HG02588 (cell line): ENCODE data around the gene GNAS-AS1.

Source experiments
- ATAC-seq: cut with Tn5 transposase; IDR thresholded peaks from one replicate; pipeline ENCODE4 v1.9.1; 2021; ENCODE audit warnings: mild to moderate bottlenecking, moderate library complexity; ENCODE audit not compliant: unreplicated experiment

Gene GNAS-AS1

GRCh38 chr20:58787211-58788005 lies 63.3 kb downstream of the GNAS-AS1 start:
- no peak for ATAC-seq

- no peak for ATAC-seq
Measured at GRCh38 chr20:58784321-58785074, 66.2 kb downstream of the GNAS-AS1 start.

GRCh38 chr20:58783511-58784011 lies 67.1 kb downstream of the GNAS-AS1 start:
- no peak for ATAC-seq

DNA sequence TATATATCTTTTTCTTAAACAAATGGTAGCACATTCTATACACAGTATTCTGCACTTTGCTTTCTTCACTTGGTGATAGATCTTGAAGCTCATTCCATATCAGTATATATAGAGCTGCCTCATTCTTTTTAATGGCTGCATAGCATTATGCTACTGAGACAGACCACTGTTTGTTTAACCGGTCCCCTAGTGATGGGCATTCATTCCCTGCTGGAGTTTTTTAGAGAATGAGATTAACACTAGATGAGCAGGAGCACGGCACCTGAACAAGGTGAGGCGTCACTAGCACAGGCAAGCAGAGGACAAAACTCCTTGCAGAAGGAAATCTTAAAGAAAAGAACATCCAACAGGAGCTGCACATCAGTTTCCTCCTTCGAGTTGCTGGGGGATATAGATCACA lies 69.6 kb downstream of the GNAS-AS1 start:
- ATAC-seq, result no peak

DNA sequence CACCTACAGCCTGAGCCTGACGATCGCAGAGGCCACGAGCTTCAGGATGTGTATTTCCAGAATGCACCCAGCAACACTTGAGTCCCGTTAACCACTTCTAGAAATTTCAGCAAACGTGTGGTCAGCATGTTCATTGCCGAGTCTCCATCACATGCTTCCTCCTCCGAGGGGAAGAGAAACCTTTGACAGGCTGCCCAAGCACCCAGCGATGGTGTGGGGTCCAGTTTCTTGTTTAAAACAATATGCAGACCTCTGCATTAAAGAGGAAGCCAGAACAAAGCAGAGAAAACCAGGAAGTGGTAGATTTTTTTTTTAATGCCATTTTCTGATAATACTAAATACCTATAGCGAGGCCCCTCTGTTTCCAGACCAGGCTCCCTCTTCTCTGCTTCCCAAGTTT lies 71.9 kb downstream of the GNAS-AS1 start:
- ATAC-seq, result no peak

GRCh38 chr20:58777657-58778056 lies 73.0 kb downstream of the GNAS-AS1 start:
- ATAC-seq, result no peak

DNA sequence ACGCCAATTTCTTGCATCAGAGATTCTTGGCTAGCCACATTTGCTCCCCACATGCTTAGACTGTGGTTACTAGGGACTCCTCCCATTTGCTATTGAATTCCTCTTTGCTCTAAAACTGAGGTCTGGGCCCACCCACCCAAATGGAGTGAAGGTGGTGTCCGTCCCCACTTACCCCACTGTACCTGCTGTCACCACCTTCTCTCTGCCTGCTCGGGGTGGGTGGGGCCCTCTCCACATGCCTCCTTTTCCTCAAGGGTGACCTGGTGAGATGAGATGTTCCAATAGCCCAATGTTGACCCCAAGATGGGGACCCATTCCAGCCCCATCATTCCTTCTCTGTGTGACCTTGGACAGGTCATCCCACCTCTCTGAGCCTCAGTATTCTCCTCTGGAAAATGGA lies 74.6 kb downstream of the GNAS-AS1 start:
- ATAC-seq, result no peak

- ATAC-seq, result no peak
Measured at GRCh38 chr20:58775371-58775770, 75.3 kb downstream of the GNAS-AS1 start.

- no peak for ATAC-seq
Measured at GRCh38 chr20:58774667-58775263, 75.9 kb downstream of the GNAS-AS1 start.

- ATAC-seq, result no peak
Measured at GRCh38 chr20:58774214-58774613, 76.5 kb downstream of the GNAS-AS1 start.

- ATAC-seq, result no peak
Measured at GRCh38 chr20:58772786-58773185, 77.9 kb downstream of the GNAS-AS1 start.
